ENCODE data around the gene NUCB1. TPM values are rescaled to one million over a fixed set of nuclear protein-coding genes. Genes with fewer than 3 reads are reported as not detected.

The NUCB1 gene
- total and polyA plus RNA-seq, 9 of the 15 experiments (the other 6 are each of a cell fraction or from before 2014, with no cell fraction given): 3.1 to 153 (median 71.7) TPM

DNA sequence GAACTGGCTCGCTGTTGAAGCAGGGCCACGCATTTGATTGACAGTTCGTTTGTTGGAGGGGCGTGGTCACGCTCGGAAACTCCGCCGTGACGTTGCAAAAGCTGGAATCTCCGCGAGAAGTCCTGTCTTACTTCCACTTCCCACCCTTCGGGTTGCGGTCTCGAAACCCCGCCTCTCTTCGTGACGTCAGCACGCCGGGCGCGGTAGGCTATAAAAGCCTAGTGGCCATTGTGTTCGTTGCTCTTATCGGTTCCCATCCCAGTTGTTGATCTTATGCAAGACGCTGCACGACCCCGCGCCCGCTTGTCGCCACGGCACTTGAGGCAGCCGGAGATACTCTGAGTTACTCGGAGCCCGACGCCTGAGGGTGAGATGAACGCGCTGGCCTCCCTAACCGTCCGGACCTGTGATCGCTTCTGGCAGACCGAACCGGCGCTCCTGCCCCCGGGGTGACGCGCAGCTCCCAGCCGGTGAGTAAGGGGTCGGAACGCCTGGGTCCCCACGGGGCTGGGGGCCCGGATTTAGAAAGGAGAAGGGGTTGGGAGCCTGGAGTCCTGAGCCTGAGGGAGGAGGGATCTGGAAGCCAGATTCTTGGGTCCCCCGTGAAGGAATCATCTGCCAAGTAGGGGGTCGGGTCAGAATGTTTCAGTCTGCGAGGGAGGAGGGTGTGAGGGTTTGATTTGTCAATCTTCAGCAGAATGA is 27.8 kb upstream of the NUCB1 start, which contains the start of gene PPP1R15A (continued):
- TF ChIP-seq, protein P1, sequence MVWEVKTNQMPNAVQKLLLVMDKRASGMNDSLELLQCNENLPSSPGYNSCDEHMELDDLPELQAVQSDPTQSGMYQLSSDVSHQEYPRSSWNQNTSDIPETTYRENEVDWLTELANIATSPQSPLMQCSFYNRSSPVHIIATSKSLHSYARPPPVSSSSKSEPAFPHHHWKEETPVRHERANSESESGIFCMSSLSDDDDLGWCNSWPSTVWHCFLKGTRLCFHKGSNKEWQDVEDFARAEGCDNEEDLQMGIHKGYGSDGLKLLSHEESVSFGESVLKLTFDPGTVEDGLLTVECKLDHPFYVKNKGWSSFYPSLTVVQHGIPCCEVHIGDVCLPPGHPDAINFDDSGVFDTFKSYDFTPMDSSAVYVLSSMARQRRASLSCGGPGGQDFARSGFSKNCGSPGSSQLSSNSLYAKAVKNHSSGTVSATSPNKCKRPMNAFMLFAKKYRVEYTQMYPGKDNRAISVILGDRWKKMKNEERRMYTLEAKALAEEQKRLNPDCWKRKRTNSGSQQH (CRISPR knock-in tag; IDR thresholded peaks at IDR 0.05): no peak; the same call in 1 of the 2 replicates
- TF ChIP-seq, protein P2, sequence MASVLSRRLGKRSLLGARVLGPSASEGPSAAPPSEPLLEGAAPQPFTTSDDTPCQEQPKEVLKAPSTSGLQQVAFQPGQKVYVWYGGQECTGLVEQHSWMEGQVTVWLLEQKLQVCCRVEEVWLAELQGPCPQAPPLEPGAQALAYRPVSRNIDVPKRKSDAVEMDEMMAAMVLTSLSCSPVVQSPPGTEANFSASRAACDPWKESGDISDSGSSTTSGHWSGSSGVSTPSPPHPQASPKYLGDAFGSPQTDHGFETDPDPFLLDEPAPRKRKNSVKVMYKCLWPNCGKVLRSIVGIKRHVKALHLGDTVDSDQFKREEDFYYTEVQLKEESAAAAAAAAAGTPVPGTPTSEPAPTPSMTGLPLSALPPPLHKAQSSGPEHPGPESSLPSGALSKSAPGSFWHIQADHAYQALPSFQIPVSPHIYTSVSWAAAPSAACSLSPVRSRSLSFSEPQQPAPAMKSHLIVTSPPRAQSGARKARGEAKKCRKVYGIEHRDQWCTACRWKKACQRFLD (CRISPR knock-in tag; IDR thresholded peaks at IDR 0.05): no peak
- TF ChIP-seq YY1 (IDR thresholded peaks at IDR 0.05; ENCODE audit: borderline replicate concordance in 1 of 3, control insufficient read depth in 1 of 3, extremely low read depth in 1 of 3, insufficient read depth in 3 of 3, insufficient read length in 1 of 3, insufficient replicate concordance in 2 of 3, low read depth in 1 of 3, low read length in 2 of 3) (peak in 2 of 3 experiments; percentile 82 to 90), EP400 (IDR thresholded peaks at IDR 0.05) (peak; percentile 76; the same call in 1 of the 2 replicates), PCBP1 (IDR thresholded peaks at IDR 0.05; ENCODE audit: low read depth, low read length, poor library complexity, severe bottlenecking) (no peak), ZFP30 (CRISPR knock-in tag; IDR thresholded peaks at IDR 0.05; ENCODE audit: borderline replicate concordance) (no peak), FOSL1 (tag; conservative IDR thresholded peaks at IDR 0.05) (no peak), SPI1 (IDR thresholded peaks at IDR 0.05; ENCODE audit: borderline replicate concordance, low read depth, low read length) (peak; percentile 88), BDP1 (IDR thresholded peaks at IDR 0.05; ENCODE audit: insufficient read depth, insufficient read length) (no peak), NFIC (IDR thresholded peaks at IDR 0.05) (peak; percentile 67), NCOA4 (IDR thresholded peaks at IDR 0.05; ENCODE audit: partially characterized antibody) (no peak), HLTF (IDR thresholded peaks at IDR 0.05) (no peak), NFXL1 (CRISPR knock-in tag; IDR thresholded peaks at IDR 0.05) (no peak), RBM14 (IDR thresholded peaks at IDR 0.05; ENCODE audit: borderline replicate concordance, insufficient read depth, low read depth, low read length) (0 out of 2 replicates have a peak, but pooled peaks have one; percentile 84), FOXK2 (conservative IDR thresholded peaks at IDR 0.05 in 1 of 2, IDR thresholded peaks at IDR 0.05 in 1 of 2; ENCODE audit: low read depth in 2 of 2) (peak; percentile 89), CBX2 (IDR thresholded peaks at IDR 0.05; ENCODE audit: insufficient read depth, low read length, poor library complexity, severe bottlenecking) (no peak), HNRNPLL (IDR thresholded peaks at IDR 0.05; ENCODE audit: low read depth, low read length, poor library complexity, severe bottlenecking) (peak; percentile 80), MAZ (CRISPR knock-in tag; conservative IDR thresholded peaks at IDR 0.05 in 1 of 2, IDR thresholded peaks at IDR 0.05 in 1 of 2) (peak; percentile 76 to 81; a peak in 3 of 4 replicates), ZNF197 (CRISPR knock-in tag; IDR thresholded peaks at IDR 0.05; ENCODE audit: low read depth) (no peak)
- TF ChIP-seq, protein P3, sequence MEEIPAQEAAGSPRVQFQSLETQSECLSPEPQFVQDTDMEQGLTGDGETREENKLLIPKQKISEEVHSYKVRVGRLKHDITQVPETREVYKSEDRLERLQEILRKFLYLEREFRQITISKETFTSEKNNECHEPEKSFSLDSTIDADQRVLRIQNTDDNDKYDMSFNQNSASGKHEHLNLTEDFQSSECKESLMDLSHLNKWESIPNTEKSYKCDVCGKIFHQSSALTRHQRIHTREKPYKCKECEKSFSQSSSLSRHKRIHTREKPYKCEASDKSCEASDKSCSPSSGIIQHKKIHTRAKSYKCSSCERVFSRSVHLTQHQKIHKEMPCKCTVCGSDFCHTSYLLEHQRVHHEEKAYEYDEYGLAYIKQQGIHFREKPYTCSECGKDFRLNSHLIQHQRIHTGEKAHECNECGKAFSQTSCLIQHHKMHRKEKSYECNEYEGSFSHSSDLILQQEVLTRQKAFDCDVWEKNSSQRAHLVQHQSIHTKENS (CRISPR knock-in tag; IDR thresholded peaks at IDR 0.05): no peak
- TF ChIP-seq, protein P4, sequence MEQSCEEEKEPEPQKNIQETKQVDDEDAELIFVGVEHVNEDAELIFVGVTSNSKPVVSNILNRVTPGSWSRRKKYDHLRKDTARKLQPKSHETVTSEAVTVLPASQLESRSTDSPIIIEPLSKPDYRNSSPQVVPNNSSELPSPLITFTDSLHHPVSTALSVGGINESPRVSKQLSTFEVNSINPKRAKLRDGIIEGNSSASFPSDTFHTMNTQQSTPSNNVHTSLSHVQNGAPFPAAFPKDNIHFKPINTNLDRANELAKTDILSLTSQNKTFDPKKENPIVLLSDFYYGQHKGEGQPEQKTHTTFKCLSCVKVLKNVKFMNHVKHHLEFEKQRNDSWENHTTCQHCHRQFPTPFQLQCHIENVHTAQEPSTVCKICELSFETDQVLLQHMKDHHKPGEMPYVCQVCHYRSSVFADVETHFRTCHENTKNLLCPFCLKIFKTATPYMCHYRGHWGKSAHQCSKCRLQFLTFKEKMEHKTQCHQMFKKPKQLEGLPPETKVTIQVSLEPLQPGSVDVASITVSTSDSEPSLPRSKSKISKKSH (CRISPR knock-in tag; IDR thresholded peaks at IDR 0.05): no peak
